Hepatocyte (in vitro differentiated cells): Measurements from ENCODE around the gene WFDC9.

Experiments
- EZH2 ChIP-seq: fragments of 200-600 bp; sonication (generic); IDR thresholded peaks from 2 replicates; pipeline ENCODE4 v1.6.1; 2016; ENCODE audit warnings: antibody characterized with exemption, mild to moderate bottlenecking, borderline replicate concordance
- TF ChIP-seq, protein P1 (sequence below): fragments of 200-600 bp; sonication (generic); IDR thresholded peaks from 2 replicates; pipeline ENCODE4 v1.5.1; 2016; ENCODE audit warnings: antibody characterized with exemption, mild to moderate bottlenecking; ENCODE audit not compliant: poor library complexity

DNA sequence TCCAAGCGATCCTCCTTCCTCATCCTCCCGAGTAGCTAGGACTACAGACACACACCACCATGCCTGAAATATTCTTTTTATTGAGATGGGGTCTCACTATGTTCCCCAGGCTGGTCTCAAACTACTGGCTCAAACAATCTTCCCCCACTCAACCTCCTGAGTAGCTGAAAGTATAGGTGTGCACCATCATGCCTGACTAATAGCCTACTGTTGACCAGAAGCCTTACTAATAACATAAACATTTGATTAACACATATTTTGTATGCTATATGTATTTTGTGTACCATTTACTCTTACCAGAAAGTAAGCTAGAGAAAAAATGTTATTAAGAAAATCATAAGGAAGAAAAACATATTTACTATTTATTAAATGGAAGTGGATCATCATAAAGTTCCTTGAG, 13.5 kb downstream of the WFDC9 start:
- TF ChIP-seq EZH2 = no peak
- TF ChIP-seq, protein P1, sequence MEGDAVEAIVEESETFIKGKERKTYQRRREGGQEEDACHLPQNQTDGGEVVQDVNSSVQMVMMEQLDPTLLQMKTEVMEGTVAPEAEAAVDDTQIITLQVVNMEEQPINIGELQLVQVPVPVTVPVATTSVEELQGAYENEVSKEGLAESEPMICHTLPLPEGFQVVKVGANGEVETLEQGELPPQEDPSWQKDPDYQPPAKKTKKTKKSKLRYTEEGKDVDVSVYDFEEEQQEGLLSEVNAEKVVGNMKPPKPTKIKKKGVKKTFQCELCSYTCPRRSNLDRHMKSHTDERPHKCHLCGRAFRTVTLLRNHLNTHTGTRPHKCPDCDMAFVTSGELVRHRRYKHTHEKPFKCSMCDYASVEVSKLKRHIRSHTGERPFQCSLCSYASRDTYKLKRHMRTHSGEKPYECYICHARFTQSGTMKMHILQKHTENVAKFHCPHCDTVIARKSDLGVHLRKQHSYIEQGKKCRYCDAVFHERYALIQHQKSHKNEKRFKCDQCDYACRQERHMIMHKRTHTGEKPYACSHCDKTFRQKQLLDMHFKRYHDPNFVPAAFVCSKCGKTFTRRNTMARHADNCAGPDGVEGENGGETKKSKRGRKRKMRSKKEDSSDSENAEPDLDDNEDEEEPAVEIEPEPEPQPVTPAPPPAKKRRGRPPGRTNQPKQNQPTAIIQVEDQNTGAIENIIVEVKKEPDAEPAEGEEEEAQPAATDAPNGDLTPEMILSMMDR = no peak
